Uterus (tissue), 2 donors: ENCODE results near the gene PGM1.

Experiments
- POLR2A ChIP-seq, 2 donors: fragments of 450-650 bp; IDR thresholded peaks; one replicate each; pipeline ENCODE4 v1.6.1; 2016; ENCODE audit warnings: antibody characterized with exemption in 2 of 2, mild to moderate bottlenecking in 1 of 2, moderate library complexity in 1 of 2
- TF ChIP-seq, protein P1 (sequence below), 4 experiments: fragments of 200-600 bp in 2 of 4; fragments of 450-650 bp in 2 of 4; sonication (generic) in 2 of 4; IDR thresholded peaks; one replicate each; pipeline ENCODE4 v1.5.1; 2016 to 2019; ENCODE audit warnings: antibody characterized with exemption in 4 of 4, mild to moderate bottlenecking in 2 of 4, moderate library complexity in 1 of 4

DNA sequence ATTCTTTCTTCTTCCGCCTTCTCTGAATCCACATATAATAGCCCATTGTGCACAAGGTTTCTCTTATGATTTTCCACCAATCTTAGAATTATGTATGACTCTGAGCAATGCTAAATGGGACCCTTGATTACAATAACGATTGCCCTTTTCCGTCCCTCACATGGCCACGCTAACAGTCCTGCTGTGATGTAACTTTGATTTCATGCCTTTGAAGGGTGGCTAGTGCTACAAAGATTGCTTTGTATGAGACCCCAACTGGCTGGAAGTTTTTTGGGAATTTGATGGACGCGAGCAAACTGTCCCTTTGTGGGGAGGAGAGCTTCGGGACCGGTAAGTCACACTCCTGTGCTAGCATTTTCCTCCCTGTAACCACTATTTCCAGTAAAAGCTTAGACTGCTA lies 45.3 kb downstream of the PGM1 start:
- TF ChIP-seq, protein P1, sequence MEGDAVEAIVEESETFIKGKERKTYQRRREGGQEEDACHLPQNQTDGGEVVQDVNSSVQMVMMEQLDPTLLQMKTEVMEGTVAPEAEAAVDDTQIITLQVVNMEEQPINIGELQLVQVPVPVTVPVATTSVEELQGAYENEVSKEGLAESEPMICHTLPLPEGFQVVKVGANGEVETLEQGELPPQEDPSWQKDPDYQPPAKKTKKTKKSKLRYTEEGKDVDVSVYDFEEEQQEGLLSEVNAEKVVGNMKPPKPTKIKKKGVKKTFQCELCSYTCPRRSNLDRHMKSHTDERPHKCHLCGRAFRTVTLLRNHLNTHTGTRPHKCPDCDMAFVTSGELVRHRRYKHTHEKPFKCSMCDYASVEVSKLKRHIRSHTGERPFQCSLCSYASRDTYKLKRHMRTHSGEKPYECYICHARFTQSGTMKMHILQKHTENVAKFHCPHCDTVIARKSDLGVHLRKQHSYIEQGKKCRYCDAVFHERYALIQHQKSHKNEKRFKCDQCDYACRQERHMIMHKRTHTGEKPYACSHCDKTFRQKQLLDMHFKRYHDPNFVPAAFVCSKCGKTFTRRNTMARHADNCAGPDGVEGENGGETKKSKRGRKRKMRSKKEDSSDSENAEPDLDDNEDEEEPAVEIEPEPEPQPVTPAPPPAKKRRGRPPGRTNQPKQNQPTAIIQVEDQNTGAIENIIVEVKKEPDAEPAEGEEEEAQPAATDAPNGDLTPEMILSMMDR (IDR thresholded peaks at IDR 0.05), result no peak
- no peak for TF ChIP-seq POLR2A (IDR thresholded peaks at IDR 0.05)
